ENCODE results near the gene SLC17A7.
"Not testable (repeated sequence)": the region's sequence is repeated elsewhere in the genome, so short reads cannot be mapped to it uniquely, and the experiment has no call there.

Gene SLC17A7

GRCh38 chr19:49447485-49448431 lies 6.4 kb upstream of the SLC17A7 start:
- Histone ChIP-seq H3K4me2 (peak overlapping the region; percentile 59), H4K20me1 (peaks cover 10% of the 10 kb centered on the region), H3K36me3 (peaks cover 44% of the 10 kb centered on the region), H3K27me3 (no peaks in the 10 kb centered on the region), H3K4me1 (peaks cover 73% of the 10 kb centered on the region), H3K4me3 (no peak overlapping the region), H3K9me3 (no peaks in the 10 kb centered on the region), H3K27ac (peak overlapping the region; percentile 30; the same call in 1 of the 2 replicates), H3K9ac (0 out of 2 replicates have a peak overlapping the region, but pooled peaks have one; percentile 19)
- no peak for TF ChIP-seq Cebpa-rat (IDR thresholded peaks at IDR 0.05)

GRCh38 chr19:49445997-49446396 lies 4.7 kb upstream of the SLC17A7 start:
- no peaks in the 10 kb centered on the region for H3K9me3 ChIP-seq
- H3K36me3 ChIP-seq: peaks cover 44% of the 10 kb centered on the region
- H3K4me2 ChIP-seq: peak overlapping the region; percentile 59; the same call in 1 of the 2 replicates
- peaks cover 11% of the 10 kb centered on the region for H4K20me1 ChIP-seq
- no peak for TF ChIP-seq Cebpa-rat (IDR thresholded peaks at IDR 0.05)
- H3K4me3 ChIP-seq: no peak overlapping the region
- 0 out of 2 replicates have a peak overlapping the region, but pooled peaks have one; percentile 41 for H3K9ac ChIP-seq
- H3K27me3 ChIP-seq: peaks cover 16% of the 10 kb centered on the region
- H3K27ac ChIP-seq: peak overlapping the region; percentile 31; the same call in 1 of the 2 replicates
- peaks cover 76% of the 10 kb centered on the region for H3K4me1 ChIP-seq

GRCh38 chr19:49444100-49444700 lies 2.9 kb upstream of the SLC17A7 start:
- H3K9ac ChIP-seq, H3K27ac ChIP-seq, H3K9me3 ChIP-seq: not testable (repeated sequence)
- Histone ChIP-seq H3K4me2 (peak overlapping the region; percentile 97), H3K4me3 (peak overlapping the region; percentile 74; the same call in 1 of the 2 replicates), H3K27me3 (peaks cover 34% of the 10 kb centered on the region), H4K20me1 (peaks cover 27% of the 10 kb centered on the region), H3K4me1 (peaks cover 61% of the 10 kb centered on the region), H3K36me3 (peaks cover 32% of the 10 kb centered on the region)

GRCh38 chr19:49443366-49444099 lies 2.2 kb upstream of the SLC17A7 start:
- H3K27ac ChIP-seq: peak overlapping the region; percentile 76
- H3K4me1 ChIP-seq: peaks cover 54% of the 10 kb centered on the region
- H3K4me3 ChIP-seq: peak overlapping the region; percentile 74
- peaks cover 25% of the 10 kb centered on the region for H3K36me3 ChIP-seq
- no peaks in the 10 kb centered on the region for H3K9me3 ChIP-seq
- peaks cover 40% of the 10 kb centered on the region for H3K27me3 ChIP-seq
- H4K20me1 ChIP-seq: peaks cover 33% of the 10 kb centered on the region
- H3K4me2 ChIP-seq: peak overlapping the region; percentile 97
- peak overlapping the region; percentile 70 for H3K9ac ChIP-seq
- no peak for TF ChIP-seq Cebpa-rat (IDR thresholded peaks at IDR 0.05)

- Histone ChIP-seq H3K9me3 (no peaks in the 10 kb centered on the region), H3K9ac (peak overlapping the region; percentile 70), H4K20me1 (peaks cover 40% of the 10 kb centered on the region), H3K4me1 (peaks cover 48% of the 10 kb centered on the region), H3K4me2 (peak overlapping the region; percentile 97), H3K36me3 (peaks cover 19% of the 10 kb centered on the region), H3K27me3 (peaks cover 47% of the 10 kb centered on the region), H3K4me3 (peak overlapping the region; percentile 74), H3K27ac (peak overlapping the region; percentile 76)
- TF ChIP-seq Cebpa-rat (IDR thresholded peaks at IDR 0.05): no peak
These were observed 1.5 kb upstream of the SLC17A7 start for GRCh38 chr19:49442771-49443365.

- Histone ChIP-seq H3K4me2 (peak overlapping the region; percentile 97), H3K4me3 (peak overlapping the region; percentile 74), H3K36me3 (peaks cover 16% of the 10 kb centered on the region), H3K27ac (no peak overlapping the region), H3K9ac (no peak overlapping the region), H3K4me1 (peaks cover 42% of the 10 kb centered on the region), H4K20me1 (peaks cover 45% of the 10 kb centered on the region), H3K27me3 (peaks cover 52% of the 10 kb centered on the region), H3K9me3 (no peaks in the 10 kb centered on the region)
- TF ChIP-seq Cebpa-rat (IDR thresholded peaks at IDR 0.05): no peak
These were observed 1.0 kb upstream of the SLC17A7 start for GRCh38 chr19:49442354-49442753.

GRCh38 chr19:49441960-49442350 lies 628 bp upstream of the SLC17A7 start:
- H3K9me3 ChIP-seq: no peaks in the 10 kb centered on the region
- peaks cover 41% of the 10 kb centered on the region for H4K20me1 ChIP-seq
- H3K4me3 ChIP-seq: peak overlapping the region; percentile 74
- peak overlapping the region; percentile 97 for H3K4me2 ChIP-seq
- H3K27me3 ChIP-seq: peaks cover 56% of the 10 kb centered on the region
- no peak overlapping the region for H3K27ac ChIP-seq
- H3K9ac ChIP-seq: no peak overlapping the region
- H3K4me1 ChIP-seq: peaks cover 38% of the 10 kb centered on the region
- TF ChIP-seq Cebpa-rat (IDR thresholded peaks at IDR 0.05): no peak
- peaks cover 12% of the 10 kb centered on the region for H3K36me3 ChIP-seq

- no peaks in the 10 kb centered on the region for H3K9me3 ChIP-seq
- H3K9ac ChIP-seq: no peak overlapping the region
- peaks cover 27% of the 10 kb centered on the region for H3K4me1 ChIP-seq
- H3K4me2 ChIP-seq: peak overlapping the region; percentile 97
- H4K20me1 ChIP-seq: peaks cover 36% of the 10 kb centered on the region; the same call in 1 of the 2 replicates
- H3K27me3 ChIP-seq: peaks cover 69% of the 10 kb centered on the region
- no peaks in the 10 kb centered on the region for H3K36me3 ChIP-seq
- TF ChIP-seq Cebpa-rat (IDR thresholded peaks at IDR 0.05): no peak
- peak overlapping the region; percentile 74 for H3K4me3 ChIP-seq
- H3K27ac ChIP-seq: no peak overlapping the region
These were observed 703 bp downstream of the SLC17A7 start for GRCh38 chr19:49440439-49441209.

Data from BLaER1 (cell line).